ENCODE measurements around the gene PLEKHA1.

Gene PLEKHA1

GRCh38 chr10:122354383-122354782 is 20.1 kb upstream of the PLEKHA1 start:
- TF ChIP-seq GATA3 (IDR thresholded peaks at IDR 0.05; ENCODE audit: low read depth, low read length) (no peak), GATA2 (IDR thresholded peaks at IDR 0.05; ENCODE audit: low read depth, low read length) (no peak)

DNA sequence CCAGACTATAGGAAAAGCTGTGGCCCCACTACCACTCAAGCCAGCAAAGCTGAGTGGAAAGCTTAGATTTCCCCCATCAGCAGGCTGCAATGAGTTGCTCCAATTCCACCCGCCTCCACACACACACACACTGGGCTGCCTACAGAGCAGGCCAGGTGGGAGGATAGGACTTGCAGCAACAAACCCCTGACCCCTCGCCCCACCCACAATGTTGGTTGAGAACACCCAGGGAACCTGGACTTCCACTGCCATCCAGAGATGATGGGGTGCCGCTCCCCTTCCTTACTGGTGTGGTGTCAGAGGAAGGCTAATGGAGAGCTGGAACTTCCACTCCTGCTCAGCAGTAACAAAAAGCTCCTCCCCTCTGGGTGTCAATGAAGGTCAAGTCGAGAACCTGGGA is 16.8 kb upstream of the PLEKHA1 start:
- TF ChIP-seq GATA3 (IDR thresholded peaks at IDR 0.05; ENCODE audit: low read depth, low read length) (no peak), GATA2 (IDR thresholded peaks at IDR 0.05; ENCODE audit: low read depth, low read length) (no peak)

DNA sequence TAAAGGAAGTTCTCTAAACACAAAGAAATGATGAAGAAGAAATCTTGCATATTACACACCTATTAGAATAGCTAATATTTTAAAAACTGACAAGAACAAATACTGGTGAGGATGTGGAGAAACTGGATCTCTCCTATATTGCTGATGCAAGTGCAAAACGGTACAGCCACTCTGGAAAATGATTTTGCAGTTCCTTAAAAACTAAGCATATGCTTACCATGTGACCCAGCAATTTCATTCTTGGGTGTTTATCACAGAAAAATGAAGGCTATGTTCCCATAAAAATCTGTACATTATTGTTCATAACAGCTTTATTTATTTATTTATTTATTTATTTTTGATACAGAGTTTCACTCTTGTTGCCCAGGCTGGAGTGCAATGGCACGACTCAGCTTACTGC is 14.9 kb upstream of the PLEKHA1 start:
- TF ChIP-seq GATA2 (IDR thresholded peaks at IDR 0.05; ENCODE audit: low read depth, low read length) = no peak
- no peak for TF ChIP-seq GATA3 (IDR thresholded peaks at IDR 0.05; ENCODE audit: low read depth, low read length)

GRCh38 chr10:122361046-122361445 is 13.5 kb upstream of the PLEKHA1 start:
- TF ChIP-seq GATA2 (IDR thresholded peaks at IDR 0.05; ENCODE audit: low read depth, low read length) (no peak), GATA3 (IDR thresholded peaks at IDR 0.05; ENCODE audit: low read depth, low read length) (no peak)

- no peak for TF ChIP-seq GATA2 (IDR thresholded peaks at IDR 0.05; ENCODE audit: low read depth, low read length)
- no peak for TF ChIP-seq GATA3 (IDR thresholded peaks at IDR 0.05; ENCODE audit: low read depth, low read length)
Measured at GRCh38 chr10:122362031-122362592, 12.4 kb upstream of the PLEKHA1 start.

DNA sequence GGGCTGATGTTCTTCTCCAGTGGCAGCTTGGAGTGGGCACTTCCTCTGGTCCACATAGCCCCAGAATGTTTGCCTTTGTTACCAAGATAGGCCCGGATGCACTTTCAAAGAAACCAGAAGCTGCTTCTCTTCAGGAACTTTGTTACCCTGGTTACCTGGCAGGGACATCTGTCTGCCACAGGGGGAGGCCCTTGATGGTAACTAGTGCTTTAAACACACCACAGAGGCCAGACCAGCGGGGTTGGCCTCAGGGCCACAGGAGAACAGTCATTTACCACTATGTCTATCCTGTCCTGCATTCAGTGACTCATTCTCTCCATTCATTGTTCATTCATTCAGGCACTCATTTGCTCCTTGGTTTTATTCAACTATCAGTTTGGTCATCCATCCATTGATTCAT is 11.9 kb upstream of the PLEKHA1 start:
- TF ChIP-seq GATA3 (IDR thresholded peaks at IDR 0.05; ENCODE audit: low read depth, low read length) (no peak), GATA2 (IDR thresholded peaks at IDR 0.05; ENCODE audit: low read depth, low read length) (no peak)

GRCh38 chr10:122363311-122363710 is 11.2 kb upstream of the PLEKHA1 start:
- TF ChIP-seq GATA2 (IDR thresholded peaks at IDR 0.05; ENCODE audit: low read depth, low read length) (no peak), GATA3 (IDR thresholded peaks at IDR 0.05; ENCODE audit: low read depth, low read length) (no peak)

DNA sequence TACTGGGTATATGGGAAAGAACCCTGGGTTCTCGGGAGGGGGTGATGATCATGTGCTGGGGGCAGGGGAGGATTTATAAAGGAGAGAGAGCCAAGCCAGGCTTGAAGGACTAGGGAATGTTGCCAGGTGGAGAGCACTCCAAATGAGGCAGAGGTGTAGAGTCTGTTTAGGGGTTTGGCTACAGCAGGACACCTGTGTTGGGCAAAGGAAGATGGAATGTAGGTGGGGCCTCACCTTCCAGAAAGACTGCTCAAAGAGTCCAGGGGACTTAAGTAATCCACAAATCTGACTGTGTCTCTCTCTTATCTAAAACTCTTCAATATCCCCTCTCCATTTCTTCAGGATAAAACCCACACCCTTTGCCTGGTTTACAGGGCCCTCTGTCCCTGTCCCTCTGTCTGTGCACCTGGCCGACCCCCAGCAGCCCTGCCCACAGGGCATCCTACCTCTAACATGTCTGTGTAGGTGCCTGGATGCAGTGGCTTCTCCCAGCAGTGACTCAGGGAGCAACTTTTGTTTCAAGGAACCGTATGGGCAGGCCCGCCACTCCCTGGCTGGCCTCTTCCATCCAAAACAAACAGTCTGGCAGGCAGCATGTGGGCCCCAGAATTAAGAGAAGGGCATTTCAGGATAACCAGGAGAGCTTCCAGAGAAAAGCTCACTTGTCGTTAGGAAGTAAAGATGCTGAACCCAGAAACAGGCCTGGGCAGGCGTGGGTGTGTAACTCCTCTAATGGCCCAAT is 10.6 kb upstream of the PLEKHA1 start:
- TF ChIP-seq GATA3 (IDR thresholded peaks at IDR 0.05; ENCODE audit: low read depth, low read length) (no peak), GATA2 (IDR thresholded peaks at IDR 0.05; ENCODE audit: low read depth, low read length) (no peak)

DNA sequence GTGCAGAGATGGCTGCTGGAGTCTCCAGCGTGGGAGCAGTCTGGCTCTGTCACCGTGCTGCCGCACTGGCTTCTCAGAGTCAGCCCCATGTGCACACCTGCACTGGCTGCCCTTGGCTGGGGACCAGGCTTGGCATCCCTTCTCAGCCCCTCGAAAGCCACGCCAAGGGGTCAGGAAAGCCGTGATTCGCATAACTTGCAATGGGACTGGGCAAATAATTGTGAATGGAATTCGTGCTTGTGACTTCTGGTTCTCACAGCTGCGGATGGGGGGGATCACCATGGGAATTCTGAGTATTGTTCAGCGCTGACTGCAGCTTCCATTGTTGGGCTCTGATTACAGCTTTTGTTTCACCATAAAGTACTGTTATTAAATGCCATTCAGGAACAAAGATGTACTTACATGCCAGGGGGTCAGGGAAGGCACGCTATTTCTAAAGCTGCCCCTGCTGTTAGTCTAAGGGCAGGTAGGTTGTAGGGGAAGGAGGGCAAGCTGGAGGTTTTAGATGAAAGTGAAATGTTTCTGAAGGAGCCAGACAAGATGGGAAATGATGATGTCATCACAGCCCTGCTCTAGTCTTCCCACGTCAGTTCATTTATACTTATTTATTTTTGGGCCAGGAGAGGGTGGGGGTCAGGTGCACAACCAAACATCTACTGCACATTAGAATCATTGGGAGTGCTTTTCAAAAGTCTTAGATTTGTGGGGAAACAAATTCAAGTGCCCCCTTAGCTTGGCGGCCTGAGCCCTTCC is 5.8 kb upstream of the PLEKHA1 start:
- TF ChIP-seq GATA2 (IDR thresholded peaks at IDR 0.05; ENCODE audit: low read depth, low read length) = no peak
- no peak for TF ChIP-seq GATA3 (IDR thresholded peaks at IDR 0.05; ENCODE audit: low read depth, low read length)

- TF ChIP-seq GATA2 (IDR thresholded peaks at IDR 0.05; ENCODE audit: low read depth, low read length) = no peak
- TF ChIP-seq GATA3 (IDR thresholded peaks at IDR 0.05; ENCODE audit: low read depth, low read length) = no peak
Measured at GRCh38 chr10:122373108-122373507, 1.4 kb upstream of the PLEKHA1 start.

- no peak for TF ChIP-seq GATA2 (IDR thresholded peaks at IDR 0.05; ENCODE audit: low read depth, low read length)
- TF ChIP-seq GATA3 (IDR thresholded peaks at IDR 0.05; ENCODE audit: low read depth, low read length) = no peak
Measured at GRCh38 chr10:122373721-122374120, 787 bp upstream of the PLEKHA1 start.

- TF ChIP-seq GATA3 (IDR thresholded peaks at IDR 0.05; ENCODE audit: low read depth, low read length) (no peak), GATA2 (IDR thresholded peaks at IDR 0.05; ENCODE audit: low read depth, low read length) (no peak; the same call in 1 of the 2 replicates)
Measured at GRCh38 chr10:122374859-122375678, 561 bp downstream of the PLEKHA1 start.

DNA sequence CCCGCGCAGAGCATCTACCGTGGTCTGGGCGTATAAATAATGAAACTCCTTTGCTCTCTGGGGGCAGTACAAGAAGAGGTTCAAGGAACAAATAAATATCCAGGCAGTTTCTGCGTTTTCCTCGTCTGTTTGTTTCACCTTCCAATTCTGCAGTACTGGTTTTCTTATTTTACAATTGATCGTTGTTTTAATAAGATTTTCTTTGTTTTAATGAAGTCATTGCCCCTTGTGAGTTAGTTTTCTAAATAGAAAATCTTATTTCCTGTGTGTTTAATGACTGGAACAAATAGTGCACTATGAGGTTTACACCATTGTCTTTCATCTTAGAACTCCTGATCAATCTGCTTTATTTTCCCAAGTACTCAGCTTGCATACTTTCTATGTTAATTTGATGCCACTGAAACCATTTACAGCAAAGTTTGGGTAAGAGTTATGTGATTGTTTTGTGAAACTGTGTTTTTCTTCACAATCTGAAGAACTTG is 1.2 kb downstream of the PLEKHA1 start:
- TF ChIP-seq GATA2 (IDR thresholded peaks at IDR 0.05; ENCODE audit: low read depth, low read length) (no peak), GATA3 (IDR thresholded peaks at IDR 0.05; ENCODE audit: low read depth, low read length) (no peak)
